NB4 (cell line): ENCODE measurements around the gene ZNF133.

Source experiments
- MYC ChIP-seq: IDR thresholded peaks from 2 replicates; pipeline ENCODE4 v1.6.1; 2011; ENCODE audit warnings: low read depth, low read length
- POLR2A ChIP-seq: IDR thresholded peaks from 2 replicates; pipeline ENCODE4 v1.6.1; 2011; ENCODE audit warnings: mild to moderate bottlenecking; ENCODE audit not compliant: insufficient read length; ENCODE audit errors: extremely low read depth
- TF ChIP-seq, protein P1 (sequence below): IDR thresholded peaks from one replicate; pipeline ENCODE4 v1.5.1; 2012; ENCODE audit warnings: low read depth, low read length
- TF ChIP-seq, protein P2 (sequence below): IDR thresholded peaks from 2 replicates; pipeline ENCODE4 v1.6.1; 2011; ENCODE audit warnings: low read depth, low read length

DNA sequence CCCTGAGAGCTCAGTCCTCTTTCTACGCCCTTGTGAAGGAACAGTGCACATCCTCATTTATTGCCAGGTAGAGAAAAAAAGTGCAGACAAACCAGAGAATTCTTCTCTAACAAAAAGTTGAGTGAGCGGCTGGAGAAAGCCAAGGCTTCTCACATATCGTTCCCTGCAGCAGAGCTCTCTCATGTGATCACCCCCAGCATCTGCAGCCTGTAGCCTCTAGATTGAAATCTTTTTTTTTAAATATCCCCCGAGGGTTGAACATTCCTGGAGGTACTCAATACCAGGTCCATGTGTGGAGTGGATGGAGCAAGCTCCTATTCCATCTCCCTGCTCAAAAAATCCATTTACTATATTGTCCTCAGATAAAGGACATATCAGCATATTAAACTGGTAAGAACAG, 22.9 kb upstream of the ZNF133 start:
- TF ChIP-seq, protein P1, sequence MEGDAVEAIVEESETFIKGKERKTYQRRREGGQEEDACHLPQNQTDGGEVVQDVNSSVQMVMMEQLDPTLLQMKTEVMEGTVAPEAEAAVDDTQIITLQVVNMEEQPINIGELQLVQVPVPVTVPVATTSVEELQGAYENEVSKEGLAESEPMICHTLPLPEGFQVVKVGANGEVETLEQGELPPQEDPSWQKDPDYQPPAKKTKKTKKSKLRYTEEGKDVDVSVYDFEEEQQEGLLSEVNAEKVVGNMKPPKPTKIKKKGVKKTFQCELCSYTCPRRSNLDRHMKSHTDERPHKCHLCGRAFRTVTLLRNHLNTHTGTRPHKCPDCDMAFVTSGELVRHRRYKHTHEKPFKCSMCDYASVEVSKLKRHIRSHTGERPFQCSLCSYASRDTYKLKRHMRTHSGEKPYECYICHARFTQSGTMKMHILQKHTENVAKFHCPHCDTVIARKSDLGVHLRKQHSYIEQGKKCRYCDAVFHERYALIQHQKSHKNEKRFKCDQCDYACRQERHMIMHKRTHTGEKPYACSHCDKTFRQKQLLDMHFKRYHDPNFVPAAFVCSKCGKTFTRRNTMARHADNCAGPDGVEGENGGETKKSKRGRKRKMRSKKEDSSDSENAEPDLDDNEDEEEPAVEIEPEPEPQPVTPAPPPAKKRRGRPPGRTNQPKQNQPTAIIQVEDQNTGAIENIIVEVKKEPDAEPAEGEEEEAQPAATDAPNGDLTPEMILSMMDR: no peak
- TF ChIP-seq, protein P2, sequence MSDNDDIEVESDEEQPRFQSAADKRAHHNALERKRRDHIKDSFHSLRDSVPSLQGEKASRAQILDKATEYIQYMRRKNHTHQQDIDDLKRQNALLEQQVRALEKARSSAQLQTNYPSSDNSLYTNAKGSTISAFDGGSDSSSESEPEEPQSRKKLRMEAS: no peak
- no peak for TF ChIP-seq POLR2A
- TF ChIP-seq MYC: no peak
